Measurements from ENCODE around the gene SLC8A1. TPM values are rescaled to one million over a fixed set of nuclear protein-coding genes. Genes with fewer than 3 reads are reported as not detected.

Gene SLC8A1
- total RNA-seq, 1 experiment from 2014 or later: not detected

DNA sequence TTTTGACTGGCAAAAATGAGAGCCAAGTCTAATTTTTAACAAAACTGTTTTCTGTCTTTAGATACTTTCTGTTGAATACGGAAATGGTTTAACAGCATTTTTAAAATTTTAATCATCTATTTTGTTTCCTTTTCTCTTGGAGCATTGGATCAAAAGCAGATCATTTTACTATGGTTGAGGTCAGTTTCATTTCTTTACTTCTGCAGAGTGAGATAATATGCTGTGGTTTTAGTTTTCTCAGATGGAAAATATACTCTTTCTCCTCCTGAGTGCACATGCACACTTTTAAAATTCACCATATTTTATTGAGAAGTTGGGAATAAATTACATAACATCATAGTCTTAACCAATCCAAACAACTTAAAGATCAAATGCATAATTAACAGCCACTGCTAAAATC is 283.3 kb downstream of the SLC8A1 start:
- Histone ChIP-seq H3K4me3 (ENCODE audit: low read depth, low read length, poor library complexity, severe bottlenecking) (no peak overlapping the region), H3K4me1 (ENCODE audit: insufficient read depth, low read length, poor library complexity, severe bottlenecking) (no peaks in the 10 kb centered on the region), H3K27me3 (replicated peaks; ENCODE audit: insufficient read depth, low read depth, low read length, poor library complexity) (peaks cover 17% of the 10 kb centered on the region), H3K27ac (ENCODE audit: low read depth, low read length, poor library complexity, severe bottlenecking) (no peak overlapping the region), H3K9me3 (ENCODE audit: low read depth, low read length, poor library complexity, severe bottlenecking) (no peaks in the 10 kb centered on the region), H3K36me3 (ENCODE audit: insufficient read depth, low read length, poor library complexity, severe bottlenecking) (no peaks in the 10 kb centered on the region)
- TF ChIP-seq EZH2 (IDR thresholded peaks at IDR 0.05; ENCODE audit: borderline replicate concordance, low read depth, low read length, poor library complexity, severe bottlenecking): no peak
- TF ChIP-seq, protein P1, sequence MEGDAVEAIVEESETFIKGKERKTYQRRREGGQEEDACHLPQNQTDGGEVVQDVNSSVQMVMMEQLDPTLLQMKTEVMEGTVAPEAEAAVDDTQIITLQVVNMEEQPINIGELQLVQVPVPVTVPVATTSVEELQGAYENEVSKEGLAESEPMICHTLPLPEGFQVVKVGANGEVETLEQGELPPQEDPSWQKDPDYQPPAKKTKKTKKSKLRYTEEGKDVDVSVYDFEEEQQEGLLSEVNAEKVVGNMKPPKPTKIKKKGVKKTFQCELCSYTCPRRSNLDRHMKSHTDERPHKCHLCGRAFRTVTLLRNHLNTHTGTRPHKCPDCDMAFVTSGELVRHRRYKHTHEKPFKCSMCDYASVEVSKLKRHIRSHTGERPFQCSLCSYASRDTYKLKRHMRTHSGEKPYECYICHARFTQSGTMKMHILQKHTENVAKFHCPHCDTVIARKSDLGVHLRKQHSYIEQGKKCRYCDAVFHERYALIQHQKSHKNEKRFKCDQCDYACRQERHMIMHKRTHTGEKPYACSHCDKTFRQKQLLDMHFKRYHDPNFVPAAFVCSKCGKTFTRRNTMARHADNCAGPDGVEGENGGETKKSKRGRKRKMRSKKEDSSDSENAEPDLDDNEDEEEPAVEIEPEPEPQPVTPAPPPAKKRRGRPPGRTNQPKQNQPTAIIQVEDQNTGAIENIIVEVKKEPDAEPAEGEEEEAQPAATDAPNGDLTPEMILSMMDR (conservative IDR thresholded peaks at IDR 0.05; ENCODE audit: low read depth, low read length): no peak
- no TSS peak for BruUV-seq (replicated peaks)
- CTCF ChIA-PET: no interaction called here
- intact Hi-C loops (cut with micrococcal nuclease; ENCODE audit: unreplicated experiment): no loop called here
- POLR2A ChIA-PET (ENCODE audit: low non-redundant PET): interaction anchor here (0.6 kb wide), 1 partner anchor 1040 kb away, joined by 4 read pairs; no protein-coding TSS in a partner anchor
- DNase-seq (ENCODE audit: low spot score): no peak

DNA sequence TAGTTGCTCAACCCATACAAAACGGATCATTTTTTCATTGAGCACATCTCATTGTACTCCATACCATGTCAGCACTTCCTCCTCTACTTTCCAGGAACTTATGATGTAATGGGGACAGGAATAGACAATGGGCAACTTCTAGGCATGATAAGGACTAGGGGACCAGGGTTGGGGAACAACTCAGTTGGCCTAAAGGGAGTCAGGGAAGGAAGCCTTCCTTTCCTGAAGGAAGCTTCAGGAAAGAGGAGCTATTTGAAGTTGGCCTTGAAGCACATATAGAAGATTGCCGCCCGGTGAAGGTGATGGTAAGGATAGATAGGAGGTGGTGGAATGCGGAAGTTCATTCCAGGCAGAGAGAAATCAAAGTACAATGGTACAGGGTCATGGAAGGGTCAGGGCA is 283.9 kb downstream of the SLC8A1 start:
- Histone ChIP-seq H3K4me1 (ENCODE audit: insufficient read depth, low read length, poor library complexity, severe bottlenecking) (no peaks in the 10 kb centered on the region), H3K27me3 (replicated peaks; ENCODE audit: insufficient read depth, low read depth, low read length, poor library complexity) (peaks cover 22% of the 10 kb centered on the region), H3K36me3 (ENCODE audit: insufficient read depth, low read length, poor library complexity, severe bottlenecking) (no peaks in the 10 kb centered on the region), H3K27ac (ENCODE audit: low read depth, low read length, poor library complexity, severe bottlenecking) (no peak overlapping the region), H3K9me3 (ENCODE audit: low read depth, low read length, poor library complexity, severe bottlenecking) (no peaks in the 10 kb centered on the region), H3K4me3 (ENCODE audit: low read depth, low read length, poor library complexity, severe bottlenecking) (no peak overlapping the region)
- intact Hi-C loops (cut with micrococcal nuclease; ENCODE audit: unreplicated experiment): no loop called here
- no TSS peak for BruUV-seq (replicated peaks)
- CTCF ChIA-PET: no interaction called here
- no peak for TF ChIP-seq EZH2 (IDR thresholded peaks at IDR 0.05; ENCODE audit: borderline replicate concordance, low read depth, low read length, poor library complexity, severe bottlenecking)
- TF ChIP-seq, protein P1 (conservative IDR thresholded peaks at IDR 0.05; ENCODE audit: low read depth, low read length): no peak
- POLR2A ChIA-PET (ENCODE audit: low non-redundant PET): interaction anchor here (0.6 kb wide), 1 partner anchor 1039 kb away, joined by 4 read pairs; no protein-coding TSS in a partner anchor
- DNase-seq (ENCODE audit: low spot score): no peak

DNA sequence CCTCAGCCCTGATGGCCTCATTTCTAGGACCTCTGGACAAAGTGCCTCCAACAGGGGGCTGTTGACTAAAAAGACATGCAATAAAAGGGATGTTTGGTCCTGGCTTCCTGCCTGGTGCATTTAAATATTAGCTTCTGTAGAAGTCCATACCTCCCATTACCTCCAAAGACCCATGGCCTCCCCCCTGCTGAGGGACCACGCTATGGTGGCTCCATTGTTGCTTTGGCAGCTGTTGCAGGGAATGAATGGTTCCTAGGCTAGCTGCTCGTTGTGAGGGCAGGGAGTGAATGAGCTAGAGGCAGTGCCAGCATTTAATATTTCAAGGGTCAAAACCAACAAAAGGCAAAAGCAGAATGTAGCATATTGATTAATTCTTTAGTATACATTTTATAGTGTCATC is 285.9 kb downstream of the SLC8A1 start:
- Histone ChIP-seq H3K27me3 (replicated peaks; ENCODE audit: insufficient read depth, low read depth, low read length, poor library complexity) (peaks cover 21% of the 10 kb centered on the region), H3K27ac (ENCODE audit: low read depth, low read length, poor library complexity, severe bottlenecking) (no peak overlapping the region), H3K36me3 (ENCODE audit: insufficient read depth, low read length, poor library complexity, severe bottlenecking) (no peaks in the 10 kb centered on the region), H3K9me3 (ENCODE audit: low read depth, low read length, poor library complexity, severe bottlenecking) (no peaks in the 10 kb centered on the region), H3K4me1 (ENCODE audit: insufficient read depth, low read length, poor library complexity, severe bottlenecking) (no peaks in the 10 kb centered on the region), H3K4me3 (ENCODE audit: low read depth, low read length, poor library complexity, severe bottlenecking) (no peak overlapping the region)
- POLR2A ChIA-PET (ENCODE audit: low non-redundant PET): no interaction called here
- BruUV-seq (replicated peaks): no TSS peak
- no peak for DNase-seq (ENCODE audit: low spot score)
- no peak for TF ChIP-seq EZH2 (IDR thresholded peaks at IDR 0.05; ENCODE audit: borderline replicate concordance, low read depth, low read length, poor library complexity, severe bottlenecking)
- TF ChIP-seq, protein P1 (conservative IDR thresholded peaks at IDR 0.05; ENCODE audit: low read depth, low read length): no peak
- intact Hi-C loops (cut with micrococcal nuclease; ENCODE audit: unreplicated experiment): no loop called here
- CTCF ChIA-PET: no interaction called here
